OCI-LY3 (cell line): ENCODE data around the gene PIK3CD.

Experiments used
- EZH2phosphoT487 ChIP-seq: fragments of 200-600 bp; shearing (Covaris generic); IDR thresholded peaks from 2 replicates; pipeline ENCODE4 v1.6.1; 2018; ENCODE audit warnings: antibody characterized with exemption, mixed run types, low read depth
- TF ChIP-seq, protein P1 (sequence below): fragments of 200-600, 300-600 bp; sonication (generic); IDR thresholded peaks from 2 replicates; pipeline ENCODE4 v1.5.1; 2014; ENCODE audit warnings: antibody characterized with exemption, low read length, low read depth

DNA sequence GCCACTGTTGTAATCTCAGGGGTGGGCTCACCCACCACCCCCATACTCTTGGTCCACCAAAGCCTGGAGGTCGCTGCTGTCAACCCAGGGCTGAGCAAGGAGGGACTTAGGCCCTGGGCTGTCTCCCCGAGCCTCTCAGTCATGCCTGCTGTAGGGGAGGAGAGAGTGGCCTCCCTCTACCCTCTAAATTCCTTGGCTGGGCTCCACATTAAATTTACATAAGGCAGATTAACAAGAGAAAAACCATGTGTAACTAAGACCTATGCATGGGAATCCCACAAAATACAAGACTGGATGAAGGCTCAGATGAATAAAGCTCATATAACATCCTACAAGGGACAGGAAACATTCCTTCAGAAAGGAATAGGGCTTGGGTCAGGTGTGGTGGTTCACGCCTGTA lies 1.8 kb upstream of the PIK3CD start:
- TF ChIP-seq, protein P1, sequence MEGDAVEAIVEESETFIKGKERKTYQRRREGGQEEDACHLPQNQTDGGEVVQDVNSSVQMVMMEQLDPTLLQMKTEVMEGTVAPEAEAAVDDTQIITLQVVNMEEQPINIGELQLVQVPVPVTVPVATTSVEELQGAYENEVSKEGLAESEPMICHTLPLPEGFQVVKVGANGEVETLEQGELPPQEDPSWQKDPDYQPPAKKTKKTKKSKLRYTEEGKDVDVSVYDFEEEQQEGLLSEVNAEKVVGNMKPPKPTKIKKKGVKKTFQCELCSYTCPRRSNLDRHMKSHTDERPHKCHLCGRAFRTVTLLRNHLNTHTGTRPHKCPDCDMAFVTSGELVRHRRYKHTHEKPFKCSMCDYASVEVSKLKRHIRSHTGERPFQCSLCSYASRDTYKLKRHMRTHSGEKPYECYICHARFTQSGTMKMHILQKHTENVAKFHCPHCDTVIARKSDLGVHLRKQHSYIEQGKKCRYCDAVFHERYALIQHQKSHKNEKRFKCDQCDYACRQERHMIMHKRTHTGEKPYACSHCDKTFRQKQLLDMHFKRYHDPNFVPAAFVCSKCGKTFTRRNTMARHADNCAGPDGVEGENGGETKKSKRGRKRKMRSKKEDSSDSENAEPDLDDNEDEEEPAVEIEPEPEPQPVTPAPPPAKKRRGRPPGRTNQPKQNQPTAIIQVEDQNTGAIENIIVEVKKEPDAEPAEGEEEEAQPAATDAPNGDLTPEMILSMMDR: no peak
- no peak for TF ChIP-seq EZH2phosphoT487
